ENCODE measurements around the gene GIMAP8. TPM values are rescaled to one million over a fixed set of nuclear protein-coding genes. Genes with fewer than 3 reads are reported as not detected.

The GIMAP8 gene
- polyA plus RNA-seq, 1 of the 3 experiments (the other 2 are of a cell fraction), result not detected

DNA sequence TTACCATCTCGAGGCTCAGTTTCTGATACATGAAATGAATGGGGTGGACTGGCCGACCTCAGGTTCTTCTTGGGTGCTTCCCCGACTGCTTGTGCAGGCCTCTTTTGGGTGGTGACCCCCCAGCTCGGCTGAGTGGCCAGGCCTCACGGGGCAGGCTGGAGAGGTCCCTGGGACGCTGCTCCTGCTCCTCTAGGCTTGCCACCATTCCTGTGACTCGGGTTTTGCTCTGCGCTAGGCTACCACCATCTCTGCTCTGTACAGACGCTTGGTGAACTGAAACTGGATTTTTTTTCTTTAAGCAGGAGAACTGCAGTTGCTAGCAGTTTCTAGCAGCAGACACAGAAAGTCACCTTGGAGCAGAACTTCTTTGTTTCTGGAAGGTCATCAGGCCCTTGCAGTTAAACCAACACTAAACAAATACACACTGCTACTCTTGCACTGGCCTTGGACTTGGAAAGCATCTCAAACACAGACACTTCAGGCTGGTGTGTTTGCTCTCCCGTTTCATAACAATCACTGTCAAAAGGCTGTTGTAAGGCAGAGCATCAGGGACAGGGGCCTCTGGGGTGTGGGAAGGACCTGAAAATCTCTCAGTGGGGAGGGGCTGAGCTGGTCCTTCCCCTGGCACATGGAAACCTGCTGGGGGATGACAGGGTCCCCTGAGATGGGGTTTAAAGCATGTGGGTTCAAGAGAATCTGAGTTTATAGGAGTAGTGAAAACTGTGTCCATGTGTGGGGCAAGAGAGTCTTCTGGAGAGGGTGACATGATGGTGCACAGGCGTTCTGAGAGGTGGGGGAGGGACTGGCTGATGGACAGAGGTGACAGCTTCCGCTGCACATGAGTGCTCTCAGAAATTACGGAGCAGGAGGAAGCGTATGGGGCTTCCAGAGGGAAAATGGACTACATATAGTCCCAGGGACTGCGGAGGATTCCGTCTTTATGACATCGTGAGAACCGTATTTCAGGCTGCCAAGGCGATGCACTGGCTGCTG is 35.0 kb upstream of the GIMAP8 start:
- Histone ChIP-seq H3K4me2 (no peak overlapping the region), H3K27ac (ENCODE audit: low read depth in 2 of 2, low read length in 1 of 2) (no peak overlapping the region), H3K36me3 (replicated peaks in 1 of 2; ENCODE audit: control insufficient read depth in 1 of 2, insufficient read depth in 2 of 2, low read length in 1 of 2) (peaks cover 0 to under 1% of the 10 kb centered on the region in 2 experiments), H3K79me2 (ENCODE audit: insufficient read depth) (no peaks in the 10 kb centered on the region), H3K9me3 (no peaks in the 10 kb centered on the region), H3K27me3 (ENCODE audit: insufficient read depth) (no peaks in the 10 kb centered on the region), H2AFZ (ENCODE audit: low read depth) (no peak overlapping the region), H3K9ac (no peak overlapping the region), H3K4me3 (ENCODE audit: low read depth in 2 of 2, low read length in 1 of 2) (no peak overlapping the region), H3K9me2 (no peaks in the 10 kb centered on the region), H3F3A (replicated peaks; ENCODE audit: insufficient read depth) (no peaks in the 10 kb centered on the region), H3K4me1 (ENCODE audit: control insufficient read depth in 1 of 2, insufficient read depth in 2 of 2, low read depth in 1 of 2, low read length in 1 of 2) (no peaks in the 10 kb centered on the region), H4K20me1 (ENCODE audit: insufficient read depth) (no peaks in the 10 kb centered on the region)
- POLR2A ChIA-PET, result no interaction called here
- TF ChIP-seq, protein P1, sequence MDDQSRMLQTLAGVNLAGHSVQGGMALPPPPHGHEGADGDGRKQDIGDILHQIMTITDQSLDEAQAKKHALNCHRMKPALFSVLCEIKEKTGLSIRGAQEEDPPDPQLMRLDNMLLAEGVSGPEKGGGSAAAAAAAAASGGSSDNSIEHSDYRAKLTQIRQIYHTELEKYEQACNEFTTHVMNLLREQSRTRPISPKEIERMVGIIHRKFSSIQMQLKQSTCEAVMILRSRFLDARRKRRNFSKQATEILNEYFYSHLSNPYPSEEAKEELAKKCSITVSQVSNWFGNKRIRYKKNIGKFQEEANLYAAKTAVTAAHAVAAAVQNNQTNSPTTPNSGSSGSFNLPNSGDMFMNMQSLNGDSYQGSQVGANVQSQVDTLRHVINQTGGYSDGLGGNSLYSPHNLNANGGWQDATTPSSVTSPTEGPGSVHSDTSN (IDR thresholded peaks at IDR 0.05), result no peak
- TF ChIP-seq TEAD4 (IDR thresholded peaks at IDR 0.05; ENCODE audit: borderline replicate concordance, insufficient read depth), result no peak
- TF ChIP-seq TAF1 (IDR thresholded peaks at IDR 0.05; ENCODE audit: borderline replicate concordance, low read depth, low read length), result no peak
- no peak for TF ChIP-seq RCOR1 (IDR thresholded peaks at IDR 0.05; ENCODE audit: low read length)
- TF ChIP-seq JUND (IDR thresholded peaks at IDR 0.05), result no peak
- TF ChIP-seq SIN3A (IDR thresholded peaks at IDR 0.05; ENCODE audit: borderline replicate concordance, low read depth, low read length), result no peak
- TF ChIP-seq NRF1 (IDR thresholded peaks at IDR 0.05; ENCODE audit: low read depth, low read length), result no peak
- TF ChIP-seq MXI1 (IDR thresholded peaks at IDR 0.05; ENCODE audit: low read depth, low read length), result no peak
- no peak for TF ChIP-seq EP300 (IDR thresholded peaks at IDR 0.05; ENCODE audit: borderline replicate concordance in 1 of 2, low read depth in 1 of 2, low read length in 1 of 2)
- no peak for TF ChIP-seq SMC3 (IDR thresholded peaks at IDR 0.05; ENCODE audit: low read depth, low read length)
- TF ChIP-seq CHD2 (IDR thresholded peaks at IDR 0.05; ENCODE audit: low read length, partially characterized antibody), result no peak
- no peak for TF ChIP-seq TCF12 (IDR thresholded peaks at IDR 0.05)
- TF ChIP-seq, protein P2, sequence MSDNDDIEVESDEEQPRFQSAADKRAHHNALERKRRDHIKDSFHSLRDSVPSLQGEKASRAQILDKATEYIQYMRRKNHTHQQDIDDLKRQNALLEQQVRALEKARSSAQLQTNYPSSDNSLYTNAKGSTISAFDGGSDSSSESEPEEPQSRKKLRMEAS (IDR thresholded peaks at IDR 0.05; ENCODE audit: low read depth), result no peak
- no peak for TF ChIP-seq FOSL2 (IDR thresholded peaks at IDR 0.05; ENCODE audit: borderline replicate concordance, low read depth)
- TF ChIP-seq NFIC (IDR thresholded peaks at IDR 0.05; ENCODE audit: borderline replicate concordance), result no peak
- no peak for TF ChIP-seq RAD21 (IDR thresholded peaks at IDR 0.05; ENCODE audit: low read length)
- TF ChIP-seq GABPA (IDR thresholded peaks at IDR 0.05; ENCODE audit: low read depth), result no peak
- TF ChIP-seq, protein P3, sequence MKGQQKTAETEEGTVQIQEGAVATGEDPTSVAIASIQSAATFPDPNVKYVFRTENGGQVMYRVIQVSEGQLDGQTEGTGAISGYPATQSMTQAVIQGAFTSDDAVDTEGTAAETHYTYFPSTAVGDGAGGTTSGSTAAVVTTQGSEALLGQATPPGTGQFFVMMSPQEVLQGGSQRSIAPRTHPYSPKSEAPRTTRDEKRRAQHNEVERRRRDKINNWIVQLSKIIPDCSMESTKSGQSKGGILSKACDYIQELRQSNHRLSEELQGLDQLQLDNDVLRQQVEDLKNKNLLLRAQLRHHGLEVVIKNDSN (IDR thresholded peaks at IDR 0.05; ENCODE audit: borderline replicate concordance, low read depth), result no peak
- TF ChIP-seq, protein P4, sequence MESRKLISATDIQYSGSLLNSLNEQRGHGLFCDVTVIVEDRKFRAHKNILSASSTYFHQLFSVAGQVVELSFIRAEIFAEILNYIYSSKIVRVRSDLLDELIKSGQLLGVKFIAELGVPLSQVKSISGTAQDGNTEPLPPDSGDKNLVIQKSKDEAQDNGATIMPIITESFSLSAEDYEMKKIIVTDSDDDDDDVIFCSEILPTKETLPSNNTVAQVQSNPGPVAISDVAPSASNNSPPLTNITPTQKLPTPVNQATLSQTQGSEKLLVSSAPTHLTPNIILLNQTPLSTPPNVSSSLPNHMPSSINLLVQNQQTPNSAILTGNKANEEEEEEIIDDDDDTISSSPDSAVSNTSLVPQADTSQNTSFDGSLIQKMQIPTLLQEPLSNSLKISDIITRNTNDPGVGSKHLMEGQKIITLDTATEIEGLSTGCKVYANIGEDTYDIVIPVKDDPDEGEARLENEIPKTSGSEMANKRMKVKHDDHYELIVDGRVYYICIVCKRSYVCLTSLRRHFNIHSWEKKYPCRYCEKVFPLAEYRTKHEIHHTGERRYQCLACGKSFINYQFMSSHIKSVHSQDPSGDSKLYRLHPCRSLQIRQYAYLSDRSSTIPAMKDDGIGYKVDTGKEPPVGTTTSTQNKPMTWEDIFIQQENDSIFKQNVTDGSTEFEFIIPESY (IDR thresholded peaks at IDR 0.05; ENCODE audit: borderline replicate concordance, low read depth), result no peak
- DNase-seq, result peak; percentile 14
- CTCF ChIA-PET, result interaction anchor here (1.0 to 1.6 kb wide), 2 partner anchors 10 to 59 kb away, joined by 3 to 6 read pairs; a partner anchor contains a TSS
- 82% methylated on average over 19 of the region's 19 CpGs for WGBS (ENCODE audit: low lambda C conversion rate)
